Cardiac muscle cell (in vitro differentiated cells and primary cell): ENCODE results near the gene NAV2. TPM values are rescaled to one million over a fixed set of nuclear protein-coding genes. Genes with fewer than 3 reads are reported as not detected.
A peak's percentile ranks its signal among the peaks of the same experiment; 100 is the strongest.

ENCODE experiments used
- DNase-seq, 2 donors: peaks; one replicate each; pipeline versions ENCODE4 v3.0.0 to v3.0.0-alpha.2; 2010 to 2017; ENCODE audit warnings: low read depth in 1 of 2, low spot score in 1 of 2
- H3K27ac ChIP-seq: fragments of 200-600 bp; sonication (generic); 2 replicates; pipeline ENCODE4 v1.5.1; 2016
- H3K27me3 ChIP-seq: fragments of 200-600 bp; sonication (generic); 2 replicates; pipeline ENCODE4 v1.6.0; 2016; ENCODE audit warnings: control low read depth
- H3K36me3 ChIP-seq: fragments of 200-600 bp; sonication (generic); 2 replicates; pipeline ENCODE4 v1.5.1; 2016; ENCODE audit warnings: control low read depth
- H3K4me1 ChIP-seq: fragments of 200-600 bp; sonication (generic); 2 replicates; pipeline ENCODE4 v1.8.1; 2017; ENCODE audit warnings: low read depth, mild to moderate bottlenecking, mixed run types
- H3K4me3 ChIP-seq: fragments of 200-600 bp; sonication (generic); 2 replicates; pipeline ENCODE4 v1.5.1; 2016; ENCODE audit warnings: mild to moderate bottlenecking
- H3K9me3 ChIP-seq: fragments of 200-600 bp; sonication (generic); 2 replicates; pipeline ENCODE4 v1.5.1; 2017; ENCODE audit warnings: low read depth, mild to moderate bottlenecking, control low read depth
- polyA plus RNA-seq: library from polyadenylated mRNA; unstranded; fragments of >200 nt; fragmentation: Nextera tagmentation; extraction: Ambion mirVana; gene quantifications from 2 replicates; pipeline ENCODE4 v1.2.1, GENCODE V29; 2016
- total RNA-seq: library from RNA; depleted of rRNA; stranded (reverse); fragments of >200 nt; gene quantifications from 2 replicates; pipeline ENCODE4 v1.2.3, GENCODE V29; 2016
- TF ChIP-seq, protein P1 (sequence below): IDR thresholded peaks from 2 replicates; pipeline ENCODE4 v1.5.1; 2012; ENCODE audit warnings: low read depth, mild to moderate bottlenecking, low read length

NAV2 gene
- total and polyA plus RNA-seq, 2 experiments from 2014 or later: 113 to 164 TPM

DNA sequence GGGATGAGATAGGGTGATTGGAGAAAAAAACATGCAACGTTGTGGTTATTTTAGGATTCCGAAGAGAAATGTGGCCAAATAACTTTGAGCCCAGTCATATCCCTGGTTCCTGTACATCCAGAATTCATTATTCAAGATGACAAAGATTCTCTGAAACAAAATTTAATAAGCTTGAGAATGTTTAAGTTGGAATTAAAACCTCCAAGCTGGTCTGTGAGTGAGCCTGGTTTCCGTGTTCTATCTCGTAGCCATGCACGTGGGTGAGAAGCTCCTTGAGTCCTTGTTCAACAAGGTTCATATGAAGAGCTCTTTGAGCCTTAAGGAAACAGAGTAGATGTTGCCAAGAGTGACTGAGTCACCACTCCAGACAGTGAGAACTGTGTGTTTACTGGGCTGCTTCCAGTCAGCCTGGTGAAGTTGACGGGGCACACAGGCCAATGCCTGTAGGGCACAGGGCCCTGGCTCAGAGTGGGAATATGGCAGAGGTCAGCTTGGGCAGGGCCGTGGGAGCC, 206.5 kb downstream of the NAV2 start:
- H3K27ac ChIP-seq: no peak overlapping the region
- no peak overlapping the region for H3K4me3 ChIP-seq
- DNase-seq: peak in 1 of 2 donors; percentile 93

DNA sequence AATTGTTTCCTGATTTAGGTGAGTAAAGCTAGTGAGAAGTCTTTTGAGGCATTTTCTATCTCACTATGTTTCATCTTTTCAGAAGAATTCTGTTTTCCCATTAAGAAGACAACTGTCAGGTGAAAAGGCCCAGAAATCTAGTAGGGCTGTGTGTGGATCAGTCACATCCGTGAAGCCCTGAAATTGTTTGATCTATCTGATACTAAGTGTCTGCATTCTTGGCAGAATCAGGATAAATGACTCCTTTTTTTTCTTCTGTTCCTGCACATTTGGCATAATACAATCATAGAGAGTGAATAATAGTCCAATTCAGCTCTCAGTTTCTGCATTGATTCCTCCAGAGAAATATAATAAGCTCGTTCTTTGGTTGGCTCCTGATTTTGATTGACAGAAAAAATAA, 208.3 kb downstream of the NAV2 start:
- no peak overlapping the region for H3K27ac ChIP-seq
- no peak overlapping the region for H3K4me3 ChIP-seq
- no peaks in the 10 kb centered on the region for H3K4me1 ChIP-seq
- no peaks in the 10 kb centered on the region for H3K36me3 ChIP-seq
- TF ChIP-seq, protein P1, sequence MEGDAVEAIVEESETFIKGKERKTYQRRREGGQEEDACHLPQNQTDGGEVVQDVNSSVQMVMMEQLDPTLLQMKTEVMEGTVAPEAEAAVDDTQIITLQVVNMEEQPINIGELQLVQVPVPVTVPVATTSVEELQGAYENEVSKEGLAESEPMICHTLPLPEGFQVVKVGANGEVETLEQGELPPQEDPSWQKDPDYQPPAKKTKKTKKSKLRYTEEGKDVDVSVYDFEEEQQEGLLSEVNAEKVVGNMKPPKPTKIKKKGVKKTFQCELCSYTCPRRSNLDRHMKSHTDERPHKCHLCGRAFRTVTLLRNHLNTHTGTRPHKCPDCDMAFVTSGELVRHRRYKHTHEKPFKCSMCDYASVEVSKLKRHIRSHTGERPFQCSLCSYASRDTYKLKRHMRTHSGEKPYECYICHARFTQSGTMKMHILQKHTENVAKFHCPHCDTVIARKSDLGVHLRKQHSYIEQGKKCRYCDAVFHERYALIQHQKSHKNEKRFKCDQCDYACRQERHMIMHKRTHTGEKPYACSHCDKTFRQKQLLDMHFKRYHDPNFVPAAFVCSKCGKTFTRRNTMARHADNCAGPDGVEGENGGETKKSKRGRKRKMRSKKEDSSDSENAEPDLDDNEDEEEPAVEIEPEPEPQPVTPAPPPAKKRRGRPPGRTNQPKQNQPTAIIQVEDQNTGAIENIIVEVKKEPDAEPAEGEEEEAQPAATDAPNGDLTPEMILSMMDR: no peak
- no peaks in the 10 kb centered on the region for H3K27me3 ChIP-seq
- no peak for DNase-seq
- H3K9me3 ChIP-seq: no peaks in the 10 kb centered on the region

More for the DNA sequence above, 206.5 kb downstream of the NAV2 start:
- H3K9me3 ChIP-seq: no peaks in the 10 kb centered on the region
- TF ChIP-seq, protein P1: no peak
- no peaks in the 10 kb centered on the region for H3K27me3 ChIP-seq
- no peaks in the 10 kb centered on the region for H3K4me1 ChIP-seq
- H3K36me3 ChIP-seq: no peaks in the 10 kb centered on the region

- Histone ChIP-seq H3K4me3 (no peak overlapping the region), H3K4me1 (no peaks in the 10 kb centered on the region), H3K36me3 (no peaks in the 10 kb centered on the region), H3K9me3 (no peaks in the 10 kb centered on the region), H3K27me3 (no peaks in the 10 kb centered on the region), H3K27ac (no peak overlapping the region)
- TF ChIP-seq, protein P1: no peak
- DNase-seq: no peak
Measured at GRCh38 chr11:19921976-19922688, 209.5 kb downstream of the NAV2 start.

GRCh38 chr11:19922689-19923035, 210.0 kb downstream of the NAV2 start:
- Histone ChIP-seq H3K4me1 (no peaks in the 10 kb centered on the region), H3K4me3 (no peak overlapping the region), H3K9me3 (no peaks in the 10 kb centered on the region), H3K27me3 (no peaks in the 10 kb centered on the region), H3K36me3 (no peaks in the 10 kb centered on the region), H3K27ac (no peak overlapping the region)
- DNase-seq: no peak
- TF ChIP-seq, protein P1: no peak

DNA sequence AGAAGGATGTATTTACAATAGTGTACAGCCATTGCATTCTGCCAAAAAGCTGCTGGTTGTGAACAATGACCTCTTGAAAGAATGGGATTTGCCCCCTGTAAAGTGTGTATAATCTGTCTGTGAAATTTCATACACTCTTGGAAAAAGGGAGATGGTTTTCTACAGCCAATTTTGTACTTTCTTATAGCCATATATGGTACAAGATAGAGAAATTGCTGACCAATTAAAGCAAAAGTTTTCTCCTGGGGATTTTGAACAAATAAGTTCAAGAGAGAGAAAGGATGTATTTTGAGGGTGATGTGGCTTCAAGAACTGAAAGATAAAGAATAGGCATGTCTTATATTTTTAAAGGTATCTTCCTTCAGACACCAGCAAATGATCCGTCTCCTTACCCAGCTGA, 211.0 kb downstream of the NAV2 start:
- no peak for DNase-seq
- Histone ChIP-seq H3K9me3 (no peaks in the 10 kb centered on the region), H3K36me3 (no peaks in the 10 kb centered on the region), H3K4me3 (no peak overlapping the region), H3K27ac (no peak overlapping the region), H3K27me3 (no peaks in the 10 kb centered on the region), H3K4me1 (no peaks in the 10 kb centered on the region)
- TF ChIP-seq, protein P1: no peak
